ENCODE results near the gene OPN4. TPM values are rescaled to one million over a fixed set of nuclear protein-coding genes. Genes with fewer than 3 reads are reported as not detected.

Gene OPN4
- total RNA-seq, 1 experiment from 2014 or later, result not detected

DNA sequence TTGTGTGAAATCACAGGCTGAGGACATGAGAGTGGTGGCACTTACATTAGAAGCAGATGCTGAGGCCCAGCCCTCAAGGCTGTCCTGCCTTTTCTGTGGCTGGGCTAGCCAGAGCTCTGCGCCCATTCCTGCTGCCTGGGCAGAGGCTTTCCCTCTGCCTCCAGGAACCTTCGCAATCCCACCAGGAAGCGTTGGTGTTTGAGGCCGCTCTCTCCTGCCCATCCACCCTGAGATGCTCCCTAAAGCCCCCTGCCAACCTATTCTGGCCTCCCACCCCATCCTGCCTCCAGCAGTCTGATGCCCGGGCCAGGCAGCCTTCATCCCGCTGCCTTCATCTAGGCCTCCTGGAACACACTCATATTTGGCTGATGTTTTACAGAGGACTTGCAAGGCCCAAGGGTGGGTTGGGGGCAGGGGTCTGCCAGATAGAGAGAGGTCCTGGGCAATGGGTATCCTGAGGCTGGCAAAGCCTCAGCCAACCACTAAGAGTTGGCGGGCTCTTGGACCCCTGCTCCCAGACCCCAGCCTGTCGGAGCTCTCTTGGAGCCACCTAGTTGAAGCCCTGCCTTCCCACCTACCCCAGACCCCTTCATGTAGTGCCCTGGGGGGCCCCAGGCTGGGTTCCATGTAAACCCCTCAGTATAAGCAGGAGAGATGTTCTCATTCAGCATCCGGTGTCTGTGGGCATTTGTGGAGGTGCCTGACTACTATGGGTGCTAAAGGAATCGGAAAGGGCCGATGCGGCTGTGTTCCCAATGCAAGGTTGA lies 46.7 kb downstream of the OPN4 start:
- no peak overlapping the region for H3K4me3 ChIP-seq (ENCODE audit: low read depth, low read length, poor library complexity, severe bottlenecking)
- H3K36me3 ChIP-seq (ENCODE audit: insufficient read depth, low read length, poor library complexity, severe bottlenecking), result no peaks in the 10 kb centered on the region
- no peak for DNase-seq (ENCODE audit: low spot score)
- H3K4me1 ChIP-seq (ENCODE audit: insufficient read depth, low read length, poor library complexity, severe bottlenecking), result no peaks in the 10 kb centered on the region
- H3K27me3 ChIP-seq (replicated peaks; ENCODE audit: insufficient read depth, low read depth, low read length, poor library complexity), result no peaks in the 10 kb centered on the region
- intact Hi-C loops (cut with micrococcal nuclease; ENCODE audit: unreplicated experiment), result no loop called here
- TF ChIP-seq, protein P1, sequence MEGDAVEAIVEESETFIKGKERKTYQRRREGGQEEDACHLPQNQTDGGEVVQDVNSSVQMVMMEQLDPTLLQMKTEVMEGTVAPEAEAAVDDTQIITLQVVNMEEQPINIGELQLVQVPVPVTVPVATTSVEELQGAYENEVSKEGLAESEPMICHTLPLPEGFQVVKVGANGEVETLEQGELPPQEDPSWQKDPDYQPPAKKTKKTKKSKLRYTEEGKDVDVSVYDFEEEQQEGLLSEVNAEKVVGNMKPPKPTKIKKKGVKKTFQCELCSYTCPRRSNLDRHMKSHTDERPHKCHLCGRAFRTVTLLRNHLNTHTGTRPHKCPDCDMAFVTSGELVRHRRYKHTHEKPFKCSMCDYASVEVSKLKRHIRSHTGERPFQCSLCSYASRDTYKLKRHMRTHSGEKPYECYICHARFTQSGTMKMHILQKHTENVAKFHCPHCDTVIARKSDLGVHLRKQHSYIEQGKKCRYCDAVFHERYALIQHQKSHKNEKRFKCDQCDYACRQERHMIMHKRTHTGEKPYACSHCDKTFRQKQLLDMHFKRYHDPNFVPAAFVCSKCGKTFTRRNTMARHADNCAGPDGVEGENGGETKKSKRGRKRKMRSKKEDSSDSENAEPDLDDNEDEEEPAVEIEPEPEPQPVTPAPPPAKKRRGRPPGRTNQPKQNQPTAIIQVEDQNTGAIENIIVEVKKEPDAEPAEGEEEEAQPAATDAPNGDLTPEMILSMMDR (conservative IDR thresholded peaks at IDR 0.05; ENCODE audit: low read depth, low read length), result no peak
- TF ChIP-seq EZH2 (IDR thresholded peaks at IDR 0.05; ENCODE audit: borderline replicate concordance, low read depth, low read length, poor library complexity, severe bottlenecking), result no peak
- ChIA-PET POLR2A (ENCODE audit: low non-redundant PET) (no interaction called here), CTCF (no interaction called here)
- H3K9me3 ChIP-seq (ENCODE audit: low read depth, low read length, poor library complexity, severe bottlenecking), result no peaks in the 10 kb centered on the region
- H3K27ac ChIP-seq (ENCODE audit: low read depth, low read length, poor library complexity, severe bottlenecking), result no peak overlapping the region
- no TSS peak for BruUV-seq (replicated peaks)

DNA sequence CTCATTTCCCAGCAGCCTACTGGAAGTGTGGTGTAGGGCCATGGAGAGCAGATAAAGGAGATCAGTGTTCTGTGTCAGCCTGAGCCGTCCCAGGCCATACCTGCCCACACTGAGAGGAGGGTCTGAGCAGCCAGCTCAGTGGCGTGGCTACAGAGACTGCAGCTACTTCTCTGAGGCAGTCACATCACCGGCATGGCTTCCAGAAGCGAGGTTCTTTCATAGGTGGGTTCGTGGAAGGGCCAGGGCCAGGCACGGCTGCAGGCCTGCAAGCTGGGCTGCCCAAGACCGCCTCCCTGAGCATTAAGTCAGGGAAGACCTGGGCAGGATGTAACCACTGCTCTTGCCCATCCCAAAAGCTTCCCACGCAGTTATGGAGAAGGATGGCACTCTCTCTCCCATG lies 48.8 kb downstream of the OPN4 start:
- no peaks in the 10 kb centered on the region for H3K4me1 ChIP-seq (ENCODE audit: insufficient read depth, low read length, poor library complexity, severe bottlenecking)
- TF ChIP-seq, protein P1 (conservative IDR thresholded peaks at IDR 0.05; ENCODE audit: low read depth, low read length), result no peak
- no peak for TF ChIP-seq EZH2 (IDR thresholded peaks at IDR 0.05; ENCODE audit: borderline replicate concordance, low read depth, low read length, poor library complexity, severe bottlenecking)
- no peak overlapping the region for H3K27ac ChIP-seq (ENCODE audit: low read depth, low read length, poor library complexity, severe bottlenecking)
- no peaks in the 10 kb centered on the region for H3K9me3 ChIP-seq (ENCODE audit: low read depth, low read length, poor library complexity, severe bottlenecking)
- CTCF ChIA-PET, result no interaction called here
- POLR2A ChIA-PET (ENCODE audit: low non-redundant PET), result no interaction called here
- no peaks in the 10 kb centered on the region for H3K36me3 ChIP-seq (ENCODE audit: insufficient read depth, low read length, poor library complexity, severe bottlenecking)
- no peak overlapping the region for H3K4me3 ChIP-seq (ENCODE audit: low read depth, low read length, poor library complexity, severe bottlenecking)
- DNase-seq (ENCODE audit: low spot score), result no peak
- BruUV-seq (replicated peaks), result no TSS peak
- intact Hi-C loops (cut with micrococcal nuclease; ENCODE audit: unreplicated experiment), result no loop called here
- no peaks in the 10 kb centered on the region for H3K27me3 ChIP-seq (replicated peaks; ENCODE audit: insufficient read depth, low read depth, low read length, poor library complexity)

- TF ChIP-seq, protein P1 (conservative IDR thresholded peaks at IDR 0.05; ENCODE audit: low read depth, low read length), result no peak
- no peak for TF ChIP-seq EZH2 (IDR thresholded peaks at IDR 0.05; ENCODE audit: borderline replicate concordance, low read depth, low read length, poor library complexity, severe bottlenecking)
- Histone ChIP-seq H3K9me3 (ENCODE audit: low read depth, low read length, poor library complexity, severe bottlenecking) (no peaks in the 10 kb centered on the region), H3K4me3 (ENCODE audit: low read depth, low read length, poor library complexity, severe bottlenecking) (no peak overlapping the region), H3K4me1 (ENCODE audit: insufficient read depth, low read length, poor library complexity, severe bottlenecking) (peaks cover 4% of the 10 kb centered on the region), H3K27ac (ENCODE audit: low read depth, low read length, poor library complexity, severe bottlenecking) (no peak overlapping the region), H3K27me3 (replicated peaks; ENCODE audit: insufficient read depth, low read depth, low read length, poor library complexity) (no peaks in the 10 kb centered on the region), H3K36me3 (ENCODE audit: insufficient read depth, low read length, poor library complexity, severe bottlenecking) (no peaks in the 10 kb centered on the region)
- DNase-seq (ENCODE audit: low spot score), result no peak
- ChIA-PET CTCF (no interaction called here), POLR2A (ENCODE audit: low non-redundant PET) (no interaction called here)
- no TSS peak for BruUV-seq (replicated peaks)
- intact Hi-C loops (cut with micrococcal nuclease; ENCODE audit: unreplicated experiment), result no loop called here
Observed at GRCh38 chr10:86705139-86705538, 50.8 kb downstream of the OPN4 start.

Measured in A673 (cell line).